DOHH2 (cell line): Measurements from ENCODE around the gene FAM124A.

ENCODE experiments used
- H3F3A ChIP-seq: fragments of 200-600 bp; sonication (generic), shearing (Covaris generic); 2 replicates; pipeline ENCODE4 v1.6.0; 2016; ENCODE audit warnings: antibody characterized with exemption, mild to moderate bottlenecking; ENCODE audit not compliant: control insufficient read depth, insufficient read depth
- H3K27ac ChIP-seq: fragments of 200-600 bp; sonication (generic); 2 replicates; pipeline ENCODE4 v1.5.1; 2014; ENCODE audit warnings: low read depth, mild to moderate bottlenecking, low read length, moderate library complexity
- H3K27me3 ChIP-seq: fragments of 200-600 bp; sonication (generic); 2 replicates; pipeline ENCODE4 v1.6.1; 2014; ENCODE audit warnings: mild to moderate bottlenecking, low read length, mixed read lengths; ENCODE audit not compliant: control insufficient read depth
- H3K36me3 ChIP-seq: fragments of 200-600 bp; sonication (generic); 2 replicates; pipeline ENCODE4 v1.6.1; 2014; ENCODE audit warnings: mild to moderate bottlenecking, low read length, moderate library complexity, mixed read lengths; ENCODE audit not compliant: control insufficient read depth
- H3K4me1 ChIP-seq: fragments of 200-600 bp; sonication (generic); 2 replicates; pipeline ENCODE4 v1.6.1; 2014; ENCODE audit warnings: mild to moderate bottlenecking, low read length, mixed read lengths; ENCODE audit not compliant: control insufficient read depth
- H3K4me2 ChIP-seq: fragments of 200-600 bp; sonication (generic); 2 replicates; pipeline ENCODE4 v1.6.0; 2014; ENCODE audit warnings: mild to moderate bottlenecking, low read length, moderate library complexity
- H3K4me3 ChIP-seq: fragments of 200-600 bp; sonication (generic); 2 replicates; pipeline ENCODE4 v1.5.1; 2014; ENCODE audit warnings: mild to moderate bottlenecking, low read length, mixed read lengths
- H3K79me2 ChIP-seq: fragments of 200-600 bp; sonication (generic); 2 replicates; pipeline ENCODE4 v1.6.1; 2014; ENCODE audit warnings: mild to moderate bottlenecking, low read length, mixed read lengths; ENCODE audit not compliant: control insufficient read depth
- H3K9me2 ChIP-seq: fragments of 200-600 bp; sonication (generic); replicated peaks from 2 replicates; pipeline ENCODE4 v1.6.1; 2014; ENCODE audit warnings: mild to moderate bottlenecking, low read length, mixed read lengths; ENCODE audit not compliant: control insufficient read depth
- H3K9me3 ChIP-seq: fragments of 200-600 bp; sonication (generic); 2 replicates; pipeline ENCODE4 v1.6.1; 2014; ENCODE audit warnings: antibody characterized with exemption, low read length, mixed read lengths; ENCODE audit not compliant: control insufficient read depth, insufficient read depth
- H4K20me1 ChIP-seq: fragments of 200-600 bp; sonication (generic); 2 replicates; pipeline ENCODE4 v1.6.0; 2014; ENCODE audit warnings: low read depth, mild to moderate bottlenecking, antibody characterized with exemption, low read length, moderate library complexity; ENCODE audit not compliant: control insufficient read depth, insufficient read depth
- CTCF ChIP-seq: fragments of 200-600 bp; sonication (generic); IDR thresholded peaks from one replicate; pipeline ENCODE4 v1.5.1; 2014; ENCODE audit warnings: antibody characterized with exemption, mild to moderate bottlenecking, low read depth, low read length; ENCODE audit not compliant: poor library complexity, severe bottlenecking
- EZH2phosphoT487 ChIP-seq: fragments of 200-600 bp; sonication (generic); IDR thresholded peaks from 2 replicates; pipeline ENCODE4 v1.6.1; 2017; ENCODE audit warnings: borderline replicate concordance, mild to moderate bottlenecking, antibody characterized with exemption, low read length, moderate library complexity, mixed read lengths

FAM124A gene

GRCh38 chr13:51236491-51236792 is 14.2 kb downstream of the FAM124A start:
- no peak overlapping the region for H3K27ac ChIP-seq

GRCh38 chr13:51237386-51237785 is 15.2 kb downstream of the FAM124A start:
- H3K4me2 ChIP-seq = no peak overlapping the region
- H4K20me1 ChIP-seq = no peaks in the 10 kb centered on the region
- H3K9me2 ChIP-seq = no peaks in the 10 kb centered on the region
- H3K4me3 ChIP-seq = no peak overlapping the region
- TF ChIP-seq EZH2phosphoT487 (no peak), CTCF (no peak)
- no peaks in the 10 kb centered on the region for H3F3A ChIP-seq
- no peaks in the 10 kb centered on the region for H3K9me3 ChIP-seq
- no peak overlapping the region for H3K27ac ChIP-seq
- no peaks in the 10 kb centered on the region for H3K79me2 ChIP-seq
- H3K36me3 ChIP-seq = no peaks in the 10 kb centered on the region
- no peaks in the 10 kb centered on the region for H3K27me3 ChIP-seq
- H3K4me1 ChIP-seq = peaks cover 11% of the 10 kb centered on the region

More at GRCh38 chr13:51236491-51236792, 14.2 kb downstream of the FAM124A start:
- Histone ChIP-seq H3K9me3 (no peaks in the 10 kb centered on the region), H3K9me2 (no peaks in the 10 kb centered on the region), H3K79me2 (no peaks in the 10 kb centered on the region), H3K27me3 (peaks cover 1% of the 10 kb centered on the region), H3K4me3 (no peak overlapping the region), H3K4me1 (peaks cover 11% of the 10 kb centered on the region), H3F3A (no peaks in the 10 kb centered on the region), H4K20me1 (no peaks in the 10 kb centered on the region), H3K36me3 (no peaks in the 10 kb centered on the region), H3K4me2 (no peak overlapping the region)
- TF ChIP-seq CTCF (no peak), EZH2phosphoT487 (no peak)

GRCh38 chr13:51237887-51238286 is 15.7 kb downstream of the FAM124A start:
- H4K20me1 ChIP-seq = no peaks in the 10 kb centered on the region
- no peaks in the 10 kb centered on the region for H3K9me3 ChIP-seq
- TF ChIP-seq CTCF (no peak), EZH2phosphoT487 (no peak)
- H3K27me3 ChIP-seq = no peaks in the 10 kb centered on the region
- no peak overlapping the region for H3K27ac ChIP-seq
- H3K36me3 ChIP-seq = no peaks in the 10 kb centered on the region
- H3K9me2 ChIP-seq = no peaks in the 10 kb centered on the region
- no peaks in the 10 kb centered on the region for H3K79me2 ChIP-seq
- H3K4me3 ChIP-seq = no peak overlapping the region
- no peak overlapping the region for H3K4me2 ChIP-seq
- H3K4me1 ChIP-seq = peaks cover 11% of the 10 kb centered on the region
- no peaks in the 10 kb centered on the region for H3F3A ChIP-seq

GRCh38 chr13:51240178-51240577 is 18.0 kb downstream of the FAM124A start:
- no peak overlapping the region for H3K4me2 ChIP-seq
- H3K4me1 ChIP-seq = peaks cover 11% of the 10 kb centered on the region
- no peaks in the 10 kb centered on the region for H3K27me3 ChIP-seq
- no peaks in the 10 kb centered on the region for H3F3A ChIP-seq
- TF ChIP-seq CTCF = no peak
- TF ChIP-seq EZH2phosphoT487 = no peak
- no peak overlapping the region for H3K4me3 ChIP-seq
- no peak overlapping the region for H3K27ac ChIP-seq
- H4K20me1 ChIP-seq = no peaks in the 10 kb centered on the region
- no peaks in the 10 kb centered on the region for H3K9me3 ChIP-seq
- H3K9me2 ChIP-seq = no peaks in the 10 kb centered on the region
- H3K79me2 ChIP-seq = no peaks in the 10 kb centered on the region
- no peaks in the 10 kb centered on the region for H3K36me3 ChIP-seq
